Measurements from ENCODE around the gene STK25.

- TF ChIP-seq CTCF (conservative IDR thresholded peaks at IDR 0.05; ENCODE audit: low read depth in 2 of 2), result no peak
- no peak for TF ChIP-seq JUNB (IDR thresholded peaks at IDR 0.05; ENCODE audit: unreplicated experiment)
- TF ChIP-seq EZH2 (IDR thresholded peaks at IDR 0.05; ENCODE audit: low read depth, unreplicated experiment), result no peak
- TF ChIP-seq REST (IDR thresholded peaks at IDR 0.05; ENCODE audit: unreplicated experiment), result no peak
- TF ChIP-seq EZH2phosphoT487 (IDR thresholded peaks at IDR 0.05; ENCODE audit: unreplicated experiment), result no peak
- TF ChIP-seq POLR2AphosphoS5 (IDR thresholded peaks at IDR 0.05; ENCODE audit: low read depth), result no peak
- TF ChIP-seq NANOG (IDR thresholded peaks at IDR 0.05; ENCODE audit: borderline replicate concordance), result no peak
- TF ChIP-seq CREB1 (CRISPR knock-in tag; IDR thresholded peaks at IDR 0.05; ENCODE audit: low read depth), result no peak
- TF ChIP-seq ZNF331 (CRISPR knock-in tag; IDR thresholded peaks at IDR 0.05; ENCODE audit: low read depth), result no peak
- no peak for TF ChIP-seq ETS1 (IDR thresholded peaks at IDR 0.05)
Measured at GRCh38 chr2:241468476-241468781, 40.0 kb downstream of the STK25 start.
